PC-3 (cell line): ENCODE data around the gene CDH12.

Source experiments
- CTCF ChIP-seq: fragments of 300-600 bp; sonication (generic); conservative IDR thresholded peaks from 2 replicates; pipeline ENCODE4 v1.5.1; 2017; ENCODE audit warnings: antibody characterized with exemption, low read depth, mild to moderate bottlenecking, low read length
- EZH2 ChIP-seq: fragments of 300-600 bp; sonication (generic); IDR thresholded peaks from one replicate; pipeline ENCODE4 v1.6.1; 2017; ENCODE audit warnings: antibody characterized with exemption, mild to moderate bottlenecking, low read length; ENCODE audit not compliant: unreplicated experiment
- EZH2phosphoT487 ChIP-seq: fragments of 300-600 bp; sonication (generic); IDR thresholded peaks from 2 replicates; pipeline ENCODE4 v1.6.1; 2018; ENCODE audit warnings: mild to moderate bottlenecking, antibody characterized with exemption, low read length, borderline replicate concordance

- TF ChIP-seq CTCF (no peak), EZH2 (no peak), EZH2phosphoT487 (no peak)
These were observed 1061.8 kb downstream of the CDH12 start for GRCh38 chr5:21791304-21791703.
